Neural cell (in vitro differentiated cells): Measurements from ENCODE around the gene MAPRE3. TPM values are rescaled to one million over a fixed set of nuclear protein-coding genes. Genes with fewer than 3 reads are reported as not detected.
A peak's percentile ranks its signal among the peaks of the same experiment; 100 is the strongest.
"Not testable (repeated sequence)": the region's sequence is repeated elsewhere in the genome, so short reads cannot be mapped to it uniquely, and the experiment has no call there.

Source experiments
- H2AFZ ChIP-seq: fragments of 200-600, 300-800 bp; sonication (generic), shearing (Covaris generic); 2 replicates; pipeline ENCODE4 v1.6.0; 2014; ENCODE audit warnings: low read depth, mild to moderate bottlenecking, antibody characterized with exemption, low read length, moderate library complexity
- H3F3A ChIP-seq: fragments of 200-600 bp; shearing (Covaris generic); 2 replicates; pipeline ENCODE4 v1.6.1; 2016; ENCODE audit warnings: mild to moderate bottlenecking, moderate library complexity, mixed read lengths, antibody characterized with exemption, low read length; ENCODE audit not compliant: insufficient read depth, poor library complexity, severe bottlenecking
- H3K27ac ChIP-seq: fragments of 200-600, 300-800 bp; sonication (generic), shearing (Covaris generic); 2 replicates; pipeline ENCODE4 v1.5.1; 2014; ENCODE audit warnings: mild to moderate bottlenecking, low read length, moderate library complexity
- H3K27me3 ChIP-seq: fragments of 300-800, 200-600 bp; sonication (generic), shearing (Covaris generic); 2 replicates; pipeline ENCODE4 v1.6.0; 2014; ENCODE audit warnings: mild to moderate bottlenecking, low read depth, low read length, moderate library complexity; ENCODE audit not compliant: insufficient read depth
- H3K36me3 ChIP-seq: fragments of 300-800, 200-600 bp; sonication (generic), shearing (Covaris generic); 2 replicates; pipeline ENCODE4 v1.5.1; 2014; ENCODE audit warnings: mild to moderate bottlenecking, antibody characterized with exemption, low read length, moderate library complexity; ENCODE audit not compliant: insufficient read depth
- H3K4me2 ChIP-seq: fragments of 300-800, 200-600 bp; sonication (generic), shearing (Covaris generic); 2 replicates; pipeline ENCODE4 v1.6.0; 2014; ENCODE audit warnings: mild to moderate bottlenecking, low read length
- H3K4me3 ChIP-seq: fragments of 300-800, 200-600 bp; sonication (generic), shearing (Covaris generic); 2 replicates; pipeline ENCODE4 v1.5.1; 2014; ENCODE audit warnings: mild to moderate bottlenecking, low read length, moderate library complexity
- H3K79me2 ChIP-seq: fragments of 200-600 bp; shearing (Covaris generic); replicated peaks from 2 replicates; pipeline ENCODE4 v1.6.0; 2014; ENCODE audit warnings: mild to moderate bottlenecking, low read length, moderate library complexity; ENCODE audit not compliant: insufficient read depth
- H3K9ac ChIP-seq: fragments of 300-800, 200-600 bp; sonication (generic), shearing (Covaris generic); 2 replicates; pipeline ENCODE4 v1.6.1; 2016; ENCODE audit warnings: mild to moderate bottlenecking, low read length, mixed read lengths
- H3K9me2 ChIP-seq: fragments of 200-600 bp; shearing (Covaris generic); 2 replicates; pipeline ENCODE4 v1.6.1; 2016; ENCODE audit warnings: mild to moderate bottlenecking, low read length, mixed read lengths; ENCODE audit not compliant: insufficient read depth
- H3K9me3 ChIP-seq: fragments of 200-600, 300-800 bp; sonication (generic), shearing (Covaris generic); 2 replicates; pipeline ENCODE4 v1.6.1; 2016; ENCODE audit warnings: mild to moderate bottlenecking, mixed run types, low read length, moderate library complexity, mixed read lengths
- H4K20me1 ChIP-seq: fragments of 200-600 bp; shearing (Covaris generic); 2 replicates; pipeline ENCODE4 v1.6.1; 2016; ENCODE audit warnings: mild to moderate bottlenecking, mixed run types; ENCODE audit not compliant: insufficient read depth
- CTCF ChIP-seq: fragments of 450-650 bp; IDR thresholded peaks from 2 replicates; pipeline ENCODE4 v1.5.1; 2014; ENCODE audit warnings: antibody characterized with exemption, mild to moderate bottlenecking, moderate library complexity; ENCODE audit not compliant: poor library complexity, severe bottlenecking
- EP300 ChIP-seq: fragments of 450-650 bp; conservative IDR thresholded peaks from 2 replicates; pipeline ENCODE4 v1.6.1; 2014; ENCODE audit warnings: antibody characterized with exemption, mild to moderate bottlenecking, moderate library complexity; ENCODE audit not compliant: poor library complexity, severe bottlenecking
- EZH2 ChIP-seq: fragments of 200-600, 300-800 bp; shearing (Covaris generic), sonication (generic); IDR thresholded peaks from 2 replicates; pipeline ENCODE4 v1.6.1; 2014; ENCODE audit warnings: antibody characterized with exemption, low read length, borderline replicate concordance, mild to moderate bottlenecking; ENCODE audit not compliant: insufficient read depth, poor library complexity, severe bottlenecking
- MXI1 ChIP-seq: fragments of 450-650 bp; conservative IDR thresholded peaks from 2 replicates; pipeline ENCODE4 v1.6.1; 2014; ENCODE audit warnings: antibody characterized with exemption, mild to moderate bottlenecking; ENCODE audit not compliant: poor library complexity, severe bottlenecking
- POLR2AphosphoS5 ChIP-seq: IDR thresholded peaks from 2 replicates; pipeline ENCODE4 v1.6.1; 2012
- RAD21 ChIP-seq: fragments of 450-650 bp; conservative IDR thresholded peaks from 2 replicates; pipeline ENCODE4 v1.6.1; 2014; ENCODE audit warnings: antibody characterized with exemption, mild to moderate bottlenecking, moderate library complexity
- REST ChIP-seq: IDR thresholded peaks from 2 replicates; pipeline ENCODE4 v1.6.1; 2012; ENCODE audit warnings: borderline replicate concordance
- SMC3 ChIP-seq: fragments of 450-650 bp; conservative IDR thresholded peaks from 2 replicates; pipeline ENCODE4 v1.6.1; 2014; ENCODE audit warnings: antibody characterized with exemption, mild to moderate bottlenecking, moderate library complexity; ENCODE audit not compliant: poor library complexity
- TAF1 ChIP-seq: IDR thresholded peaks from 2 replicates; pipeline ENCODE4 v1.6.1; 2012; ENCODE audit warnings: low read depth
- polyA plus RNA-seq: library from polyadenylated mRNA; depleted of rRNA; stranded (reverse); fragments of >200 nt; gene quantifications from 2 replicates; pipeline ENCODE4 v1.2.3, GENCODE V29; 2014

MAPRE3 gene
- polyA plus RNA-seq, 1 donor from 2014 or later, result 69.2 TPM

DNA sequence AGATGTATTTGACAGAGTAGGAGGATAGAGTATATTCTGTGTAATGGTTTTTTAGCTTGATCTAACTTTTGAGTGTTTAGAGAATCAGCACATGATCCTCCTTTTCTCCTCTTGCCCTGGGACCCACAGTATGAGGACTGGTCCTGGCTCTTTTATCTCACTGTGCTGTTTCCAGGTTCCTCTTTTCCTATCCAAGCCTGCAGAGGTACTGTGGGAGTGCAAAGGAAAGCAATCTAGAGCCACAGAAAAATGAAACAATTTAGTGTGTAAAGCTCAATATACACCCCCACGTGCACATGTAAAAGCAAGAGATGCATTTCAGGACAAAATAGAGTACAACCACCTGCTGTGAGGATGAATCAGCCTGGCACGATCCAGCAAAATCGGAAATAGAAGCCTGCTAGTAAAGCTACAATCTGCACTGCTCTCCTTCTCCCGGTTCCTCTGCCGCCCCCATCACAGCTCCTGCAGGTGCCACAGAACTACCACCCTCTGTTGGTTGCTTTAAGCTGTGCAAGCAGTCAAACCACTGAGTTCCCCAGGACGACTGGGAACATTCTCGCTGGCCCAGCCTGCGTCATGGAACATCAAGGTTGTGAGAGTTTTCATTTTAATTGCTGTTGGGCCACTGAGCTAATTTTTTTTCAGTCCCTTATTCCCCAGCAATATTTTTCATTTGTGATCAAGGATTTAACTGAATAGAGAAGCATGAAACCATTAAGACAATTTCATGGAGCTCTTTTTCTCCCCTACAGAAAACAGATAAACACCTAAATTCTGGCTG is 47.8 kb upstream of the MAPRE3 start:
- Histone ChIP-seq H2AFZ (no peak overlapping the region), H3K4me3 (peak overlapping the region; percentile 42), H3K27me3 (no peaks in the 10 kb centered on the region), H3K79me2 (peaks cover 50% of the 10 kb centered on the region), H3K9me3 (no peaks in the 10 kb centered on the region), H3F3A (no peaks in the 10 kb centered on the region), H3K9ac (peak overlapping the region; percentile 36), H3K4me2 (no peak overlapping the region), H3K27ac (peak overlapping the region; percentile 14), H4K20me1 (no peaks in the 10 kb centered on the region), H3K36me3 (peaks cover 19% of the 10 kb centered on the region), H3K9me2 (no peaks in the 10 kb centered on the region)
- TF ChIP-seq REST (no peak), POLR2AphosphoS5 (no peak), MXI1 (peak; percentile 47), SMC3 (peak; percentile 93), EP300 (no peak), EZH2 (no peak), TAF1 (no peak), CTCF (peak; percentile 86), RAD21 (peak; percentile 87)

DNA sequence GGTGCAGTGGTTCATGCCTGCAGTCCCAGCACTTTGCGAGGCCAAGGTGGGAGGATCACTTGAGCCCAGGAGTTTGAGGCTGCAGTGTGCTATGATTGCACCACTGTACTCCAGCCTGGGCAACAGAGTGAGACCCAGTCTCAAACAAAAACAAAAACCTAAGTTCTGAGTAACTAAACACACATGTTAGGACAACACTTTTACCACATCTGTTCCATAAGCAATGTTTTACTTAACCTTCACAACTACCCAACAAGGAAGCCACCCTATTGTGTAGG is 47.3 kb upstream of the MAPRE3 start:
- H3K27me3 ChIP-seq, H3K4me3 ChIP-seq, H3K27ac ChIP-seq, H3K4me2 ChIP-seq, H3K9me2 ChIP-seq, H3K9ac ChIP-seq, H3K9me3 ChIP-seq, H4K20me1 ChIP-seq, H2AFZ ChIP-seq, H3F3A ChIP-seq: not testable (repeated sequence)
- Histone ChIP-seq H3K79me2 (peaks cover 47% of the 10 kb centered on the region), H3K36me3 (peaks cover 19% of the 10 kb centered on the region)
